HFF-Myc (cell line): ENCODE data around the gene COMT.

Experiments
- DNase-seq: peaks from one replicate; pipeline ENCODE4 v3.0.0-alpha.2; 2011; ENCODE audit warnings: low read depth; ENCODE audit errors: extremely low read depth
- H3K4me3 ChIP-seq: replicated peaks from 2 replicates; pipeline ENCODE4 v1.5.1; 2011; ENCODE audit warnings: low read depth, mild to moderate bottlenecking, control low read depth, low read length
- TF ChIP-seq, protein P1 (sequence below): IDR thresholded peaks from 2 replicates; pipeline ENCODE4 v1.5.1; 2012; ENCODE audit warnings: mild to moderate bottlenecking, low read depth, low read length, control low read depth; ENCODE audit errors: missing control alignments

COMT gene

GRCh38 chr22:19994851-19995610 lies 53.5 kb downstream of the COMT start:
- no peak overlapping the region for H3K4me3 ChIP-seq
- DNase-seq = no peak
- TF ChIP-seq, protein P1, sequence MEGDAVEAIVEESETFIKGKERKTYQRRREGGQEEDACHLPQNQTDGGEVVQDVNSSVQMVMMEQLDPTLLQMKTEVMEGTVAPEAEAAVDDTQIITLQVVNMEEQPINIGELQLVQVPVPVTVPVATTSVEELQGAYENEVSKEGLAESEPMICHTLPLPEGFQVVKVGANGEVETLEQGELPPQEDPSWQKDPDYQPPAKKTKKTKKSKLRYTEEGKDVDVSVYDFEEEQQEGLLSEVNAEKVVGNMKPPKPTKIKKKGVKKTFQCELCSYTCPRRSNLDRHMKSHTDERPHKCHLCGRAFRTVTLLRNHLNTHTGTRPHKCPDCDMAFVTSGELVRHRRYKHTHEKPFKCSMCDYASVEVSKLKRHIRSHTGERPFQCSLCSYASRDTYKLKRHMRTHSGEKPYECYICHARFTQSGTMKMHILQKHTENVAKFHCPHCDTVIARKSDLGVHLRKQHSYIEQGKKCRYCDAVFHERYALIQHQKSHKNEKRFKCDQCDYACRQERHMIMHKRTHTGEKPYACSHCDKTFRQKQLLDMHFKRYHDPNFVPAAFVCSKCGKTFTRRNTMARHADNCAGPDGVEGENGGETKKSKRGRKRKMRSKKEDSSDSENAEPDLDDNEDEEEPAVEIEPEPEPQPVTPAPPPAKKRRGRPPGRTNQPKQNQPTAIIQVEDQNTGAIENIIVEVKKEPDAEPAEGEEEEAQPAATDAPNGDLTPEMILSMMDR = no peak

DNA sequence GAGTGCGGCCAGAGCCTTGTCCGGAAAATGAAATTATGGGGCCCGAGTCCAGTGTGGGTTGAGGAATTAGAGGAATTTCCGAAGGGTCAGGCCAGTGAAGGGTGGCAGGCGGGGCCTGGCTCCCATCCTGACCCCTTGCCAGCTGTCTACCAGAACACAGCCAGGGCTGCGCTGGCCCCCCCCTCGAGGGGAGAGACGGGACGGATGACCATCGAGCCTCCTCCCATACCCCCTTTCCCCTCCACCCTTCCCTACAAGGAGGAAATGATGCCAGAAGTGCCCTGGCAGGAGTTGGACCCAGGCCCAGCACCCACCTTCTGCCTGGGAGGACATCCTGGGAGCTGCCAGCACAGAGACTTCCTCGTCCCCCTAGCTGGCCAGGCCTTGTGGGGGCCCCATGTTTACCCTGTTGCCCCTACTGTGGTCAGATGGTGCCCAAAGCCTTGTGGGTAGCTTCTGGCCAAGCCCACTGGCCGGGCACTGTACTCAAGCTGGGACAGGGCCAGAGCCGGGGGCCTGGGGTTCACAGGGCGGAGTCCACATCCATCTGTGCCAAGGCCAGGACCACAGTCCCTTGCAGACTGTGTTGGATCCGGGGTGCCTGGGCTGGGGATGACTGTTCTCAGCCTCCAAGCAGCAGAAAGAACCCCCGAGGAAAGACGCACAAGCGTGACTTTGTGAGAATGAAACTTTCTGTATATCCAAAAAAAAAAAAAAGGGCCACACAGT lies 54.2 kb downstream of the COMT start:
- TF ChIP-seq, protein P1 = no peak
- no peak overlapping the region for H3K4me3 ChIP-seq
- DNase-seq = no peak

- TF ChIP-seq, protein P1 = no peak
- DNase-seq = no peak
- no peak overlapping the region for H3K4me3 ChIP-seq
Measured at GRCh38 chr22:19996694-19997384, 55.3 kb downstream of the COMT start.

DNA sequence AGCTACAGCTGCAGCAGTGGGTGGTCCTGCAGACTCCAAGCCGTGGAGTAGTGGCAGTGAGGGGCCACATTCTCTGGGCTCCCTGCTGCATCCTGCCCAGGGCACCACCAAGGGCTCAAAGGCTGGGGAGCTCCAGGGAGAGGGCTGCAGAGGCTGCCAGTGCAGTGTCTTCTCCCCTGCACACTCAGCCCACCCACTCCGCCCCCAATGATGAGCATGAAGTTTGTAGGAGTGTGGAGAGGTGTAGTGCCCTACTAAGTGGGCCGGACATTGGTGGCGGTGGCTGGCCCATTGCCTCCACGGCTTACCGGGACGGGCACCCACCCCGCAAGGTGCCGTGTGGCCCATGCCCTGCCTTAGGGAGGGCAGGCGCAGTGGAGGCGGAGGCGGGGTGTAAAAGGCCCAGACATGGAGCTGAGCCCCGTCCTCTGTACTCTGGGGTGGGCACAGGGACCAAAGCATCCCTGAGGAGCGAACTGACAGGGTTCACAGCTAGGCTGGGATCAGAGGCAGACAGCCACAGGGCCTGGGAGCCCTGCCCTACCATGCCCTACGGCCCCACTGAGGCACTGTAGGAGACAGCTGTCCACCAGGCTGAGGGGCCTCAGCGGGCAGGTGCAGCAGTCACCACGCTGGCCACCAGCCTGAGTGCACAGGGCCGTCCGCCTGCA lies 56.1 kb downstream of the COMT start:
- no peak overlapping the region for H3K4me3 ChIP-seq
- TF ChIP-seq, protein P1 = no peak
- DNase-seq = no peak

DNA sequence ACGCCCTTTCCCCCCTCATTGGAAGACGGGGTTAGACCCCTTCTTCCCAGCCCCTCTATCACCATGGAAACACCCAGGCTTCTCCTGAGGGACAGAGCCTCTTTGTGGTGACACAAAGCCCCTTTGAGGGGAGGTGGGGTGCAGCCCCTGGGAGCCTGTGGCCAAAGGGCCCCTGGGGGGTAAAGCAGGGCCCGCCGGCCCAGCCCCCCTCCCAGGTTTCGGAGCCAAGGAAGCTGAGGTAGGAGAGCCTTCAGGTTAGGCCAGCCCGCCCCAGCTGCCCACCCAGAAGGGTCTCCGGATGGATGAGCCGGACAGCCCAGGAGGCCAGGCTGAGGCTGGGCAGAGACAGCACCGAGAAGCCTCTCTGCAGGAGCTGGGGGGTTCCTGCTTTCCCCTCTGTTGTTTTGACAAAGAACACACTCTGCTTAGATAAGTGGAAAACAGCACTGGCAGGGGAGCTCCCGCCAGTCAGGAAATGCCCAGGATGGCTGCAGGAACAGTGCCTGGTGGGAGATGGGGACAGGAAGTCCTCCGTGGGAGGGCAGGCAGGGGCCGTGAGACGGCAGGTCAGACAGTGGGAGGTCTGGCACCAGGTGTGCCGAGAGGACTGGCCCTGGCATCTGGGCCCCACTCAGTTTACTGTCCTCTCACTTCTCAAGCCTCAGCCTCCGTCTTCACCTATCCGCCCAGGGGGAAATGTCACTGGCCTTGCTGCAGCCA lies 56.8 kb downstream of the COMT start:
- no peak overlapping the region for H3K4me3 ChIP-seq
- TF ChIP-seq, protein P1 = no peak
- no peak for DNase-seq
